Activated CD8-positive, alpha-beta memory T cell treated with anti-CD3 and anti-CD28 coated beads, Interleukin-2, amount 50 U/mL, for 24 hours (primary cell): Measurements from ENCODE around the gene ZNF253.
A peak's percentile ranks its signal among the peaks of the same experiment; 100 is the strongest.
"Not testable (repeated sequence)": the region's sequence is repeated elsewhere in the genome, so short reads cannot be mapped to it uniquely, and the experiment has no call there.

Experiments
- DNase-seq: peaks from one replicate; pipeline ENCODE4 v3.0.0-alpha.2; 2020; ENCODE audit errors: extremely low read depth

Gene ZNF253

DNA sequence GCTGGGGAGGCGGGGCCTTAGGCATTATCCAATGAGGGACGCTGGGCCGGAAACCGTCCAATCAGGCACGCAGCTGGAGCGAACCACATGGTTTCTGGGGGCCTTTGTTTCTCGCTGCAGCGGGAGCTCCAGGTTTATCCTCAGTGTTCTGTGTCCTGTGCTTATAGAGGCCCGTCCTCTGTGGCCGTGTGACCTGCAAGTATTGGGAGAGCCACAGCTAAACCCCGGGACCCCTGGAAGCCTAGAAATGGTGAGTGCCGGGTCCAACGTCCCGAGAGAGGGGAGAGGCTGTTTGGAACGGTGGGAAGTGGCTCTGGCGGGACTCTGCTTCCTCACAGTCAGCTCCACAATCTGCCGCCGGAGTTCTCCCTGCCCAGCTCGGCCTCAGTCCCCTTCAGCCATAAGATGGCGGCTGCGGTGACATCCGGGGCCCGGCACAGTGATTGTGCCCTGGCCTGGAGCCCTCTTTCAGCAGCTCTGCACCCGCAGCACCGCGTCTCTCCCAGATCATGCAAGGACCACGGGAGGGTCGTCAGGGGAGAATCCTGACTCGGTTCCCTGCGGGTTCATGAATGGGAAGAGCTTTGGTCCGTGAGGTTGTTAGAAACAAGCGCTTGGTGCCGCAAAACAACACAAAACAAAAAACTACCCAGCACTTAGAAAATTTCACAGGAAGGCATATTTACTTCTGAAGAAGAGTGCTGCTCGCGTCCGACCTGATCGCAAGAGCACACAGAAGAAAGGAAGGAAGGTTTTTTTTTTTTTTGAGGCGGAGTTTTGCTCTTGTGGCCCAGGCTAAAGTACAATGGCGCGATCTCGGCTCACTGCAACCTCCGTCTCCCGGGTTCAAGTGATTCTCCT is at the start of gene ZNF253:
Gene ZNF253, plus strand, starts transcription at position 133 of the 861 bp plus-strand sequence. Its CDS starts 115 bp downstream, at position 248.
- peak; percentile 94 for DNase-seq

DNA sequence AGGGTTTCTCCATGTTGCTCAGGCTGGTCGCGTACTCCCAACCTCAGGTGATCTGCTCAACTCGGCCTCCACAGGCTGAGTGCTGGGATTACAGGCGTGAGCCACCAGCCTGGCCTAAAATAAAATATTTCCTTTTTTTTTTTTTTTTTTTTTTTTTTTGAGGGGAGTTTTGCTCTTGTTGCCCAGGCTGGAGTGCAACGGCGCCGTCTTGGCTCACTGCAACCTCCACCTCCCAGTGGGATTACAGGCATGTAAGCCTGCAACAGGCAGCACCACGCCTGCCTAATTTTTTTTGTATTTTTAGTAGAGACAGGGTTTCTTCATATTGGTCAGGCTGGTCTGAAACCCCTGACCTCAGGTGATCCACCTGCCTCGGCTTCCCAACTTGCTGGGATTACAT is 49.0 kb upstream of the ZNF253 start:
- DNase-seq = no peak

GRCh38 chr19:19817357-19817756 is 48.3 kb upstream of the ZNF253 start:
- peak; percentile 13 for DNase-seq

DNA sequence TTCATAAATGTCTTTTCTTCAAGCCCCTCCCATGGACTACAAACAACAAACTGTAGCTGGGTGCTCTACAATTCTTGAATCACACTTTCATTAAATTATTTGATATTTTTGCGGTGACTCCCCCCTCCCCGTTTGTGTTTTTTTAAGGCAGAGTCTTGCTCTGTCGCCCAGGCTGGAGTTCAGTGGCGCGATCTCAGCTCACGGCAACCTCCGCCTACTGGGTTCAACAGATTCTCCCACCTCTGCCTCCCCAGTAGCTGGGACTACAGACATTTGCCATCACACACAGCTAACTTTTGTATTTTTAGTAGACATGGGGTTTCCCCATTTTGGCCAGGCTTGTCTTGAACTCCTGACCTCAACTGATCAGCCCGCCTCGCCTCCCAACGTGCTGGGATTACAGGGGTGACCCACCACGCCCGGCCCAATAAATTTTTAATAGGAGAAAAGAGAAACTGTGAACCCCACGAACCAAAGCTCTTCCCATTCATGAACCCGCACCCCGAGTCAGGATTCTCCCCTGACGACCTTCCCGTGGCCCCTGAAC is 44.8 kb upstream of the ZNF253 start:
- DNase-seq = no peak

GRCh38 chr19:19821366-19821951 is 44.2 kb upstream of the ZNF253 start, which contains the start of gene ZNF506:
TSS of gene ZNF506 (minus strand) at chr19:19821750. CDS start at chr19:19821603, 147 bp downstream.
- DNase-seq = peak; percentile 96

GRCh38 chr19:19821976-19822375 is 43.7 kb upstream of the ZNF253 start:
- not testable (repeated sequence) for DNase-seq

GRCh38 chr19:19823916-19824315 is 41.8 kb upstream of the ZNF253 start:
- DNase-seq = no peak

- no peak for DNase-seq
Measured at GRCh38 chr19:19826875-19827274, 38.8 kb upstream of the ZNF253 start.

DNA sequence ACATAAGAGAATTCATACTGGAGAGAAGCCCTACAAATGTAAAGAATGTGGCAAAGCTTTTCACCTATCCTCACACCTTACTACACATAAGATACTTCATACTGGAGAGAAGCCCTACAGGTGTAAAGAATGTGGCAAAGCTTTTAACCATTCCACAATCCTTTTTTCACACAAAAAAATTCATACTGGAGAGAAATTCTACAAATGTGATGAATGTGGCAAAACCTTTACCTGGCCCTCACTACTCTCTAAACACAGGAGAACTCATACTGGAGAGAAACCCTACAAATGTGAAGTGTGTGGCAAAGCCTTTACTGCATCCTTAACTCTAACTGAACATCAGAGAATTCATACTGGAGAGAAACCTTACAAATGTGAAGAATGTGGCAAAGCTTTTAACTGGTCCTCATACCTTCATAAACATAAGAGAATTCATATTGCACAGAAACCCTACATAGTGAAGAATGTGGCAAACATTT is 30.1 kb upstream of the ZNF253 start:
- no peak for DNase-seq

DNA sequence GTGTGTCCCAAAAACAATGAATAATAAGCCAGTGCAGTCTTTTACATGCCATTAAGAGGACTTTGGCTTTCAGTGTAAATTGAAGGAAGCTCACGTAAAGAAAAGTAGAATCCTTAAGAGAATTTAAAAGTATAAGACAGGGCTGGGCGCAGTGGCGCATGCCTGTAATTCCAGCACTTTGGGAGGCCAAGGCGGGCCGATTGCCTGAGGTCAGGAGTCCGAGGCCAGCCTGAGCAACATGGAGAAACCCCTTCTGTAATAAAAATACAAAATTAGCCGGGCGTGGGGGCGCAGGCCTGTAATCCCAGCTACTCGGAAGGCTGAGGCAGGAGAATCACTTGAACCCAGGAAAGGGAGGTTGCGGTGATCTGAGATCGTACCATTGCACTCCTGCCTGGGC is 17.9 kb upstream of the ZNF253 start:
- DNase-seq = no peak

- DNase-seq = no peak
Measured at GRCh38 chr19:19849056-19849455, 16.6 kb upstream of the ZNF253 start.

GRCh38 chr19:19851740-19852139 is 13.9 kb upstream of the ZNF253 start:
- DNase-seq = not testable (repeated sequence)

- no peak for DNase-seq
Measured at GRCh38 chr19:19858751-19859150, 6.9 kb upstream of the ZNF253 start.

GRCh38 chr19:19860756-19861390 is 4.8 kb upstream of the ZNF253 start:
- DNase-seq = no peak

- DNase-seq = peak; percentile 15
Measured at GRCh38 chr19:19866611-19867248, 1.0 kb downstream of the ZNF253 start.

GRCh38 chr19:19870086-19870485 is 4.4 kb downstream of the ZNF253 start:
- DNase-seq = not testable (repeated sequence)

DNA sequence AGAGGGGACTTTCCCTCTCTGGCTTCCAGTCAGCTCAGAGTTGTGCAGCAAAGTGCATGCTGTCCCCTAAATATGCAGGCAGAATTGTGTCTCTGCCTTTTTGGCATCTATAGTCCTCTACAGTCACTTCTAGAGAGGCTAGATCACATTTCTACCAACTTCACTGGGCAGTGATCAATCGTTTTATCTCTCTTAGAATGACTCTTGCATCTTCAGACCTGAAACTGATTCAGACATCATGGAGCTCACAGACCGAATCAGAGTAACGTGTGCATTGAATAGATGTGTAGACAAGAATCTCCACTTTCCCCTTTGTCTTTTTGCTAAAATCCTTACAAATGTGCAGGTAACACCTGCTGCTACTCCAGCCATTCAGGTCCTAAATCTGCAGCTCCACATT is 6.2 kb downstream of the ZNF253 start:
- DNase-seq = no peak

DNA sequence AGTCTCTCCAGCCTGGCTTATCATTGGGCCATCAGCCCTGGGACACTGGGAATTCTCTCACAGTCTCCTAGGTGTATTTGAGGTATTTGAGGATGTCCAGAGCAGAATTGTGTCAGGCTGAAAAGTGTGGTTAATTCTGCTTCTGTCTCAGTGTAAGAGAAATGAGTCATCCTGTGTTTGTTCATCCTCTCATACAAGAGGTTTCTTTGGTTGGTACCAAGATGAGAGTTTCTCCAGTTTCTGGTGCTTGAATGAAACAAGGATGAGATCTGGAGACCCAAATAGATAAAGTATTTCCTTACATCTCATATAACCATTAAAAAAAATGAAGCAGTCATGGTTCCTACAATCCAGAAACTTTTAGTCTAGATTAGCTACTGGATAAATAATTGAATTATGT is 7.7 kb downstream of the ZNF253 start:
- no peak for DNase-seq

GRCh38 chr19:19877724-19878123 is 12.0 kb downstream of the ZNF253 start:
- no peak for DNase-seq

DNA sequence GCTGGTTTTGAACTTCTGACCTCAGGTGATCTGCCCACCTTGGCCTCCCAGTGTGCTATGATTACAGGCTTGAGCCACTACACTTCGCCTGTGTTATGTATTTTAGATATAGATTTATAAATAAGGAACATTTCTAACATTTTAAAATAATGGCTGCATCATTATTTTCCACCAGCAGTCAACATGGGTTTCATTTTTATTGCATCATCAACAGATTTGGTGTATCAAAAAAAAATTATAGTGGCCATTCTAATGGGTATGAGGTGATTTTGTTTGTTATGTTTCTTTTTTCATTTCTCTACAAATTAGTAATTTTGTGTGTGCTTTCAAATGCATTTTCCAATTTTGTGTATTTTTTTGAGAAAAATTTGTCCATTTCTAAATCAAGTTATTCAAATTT is 18.9 kb downstream of the ZNF253 start:
- no peak for DNase-seq

GRCh38 chr19:19892055-19892941 is 26.6 kb downstream of the ZNF253 start:
- DNase-seq = not testable (repeated sequence)
